Mucosa of gallbladder (tissue), 1 donor: ENCODE measurements around the gene F2. TPM values are rescaled to one million over a fixed set of nuclear protein-coding genes. Genes with fewer than 3 reads are reported as not detected.
"Not testable (repeated sequence)": the region's sequence is repeated elsewhere in the genome, so short reads cannot be mapped to it uniquely, and the experiment has no call there.

ENCODE experiments used
- DNase-seq: peaks from one replicate; pipeline ENCODE4 v3.0.0-alpha.2; 2020; ENCODE audit warnings: low spot score
- total RNA-seq: library from RNA; stranded (reverse); gene quantifications from one replicate; pipeline ENCODE4 v1.2.1, GENCODE V29; 2021
- donor health status: DM: no; HTN: no; CAD: no.

The F2 gene
- 21.4 TPM for total RNA-seq

- peak; percentile 53 for DNase-seq
Measured at GRCh38 chr11:46719048-46719542, at the start of gene F2. F2 (plus strand) TSS chr11:46719213; CDS start chr11:46719236, 23 bp downstream.

GRCh38 chr11:46669711-46670139 is 49.3 kb upstream of the F2 start:
- no peak for DNase-seq

GRCh38 chr11:46670521-46670920 is 48.5 kb upstream of the F2 start:
- not testable (repeated sequence) for DNase-seq

GRCh38 chr11:46671958-46672315 is 47.1 kb upstream of the F2 start:
- no peak for DNase-seq

- DNase-seq: no peak
Measured at GRCh38 chr11:46672381-46672839, 46.6 kb upstream of the F2 start.

- DNase-seq: no peak
Measured at GRCh38 chr11:46673713-46674462, 45.1 kb upstream of the F2 start.

- DNase-seq: no peak
Measured at GRCh38 chr11:46674463-46675287, 44.3 kb upstream of the F2 start.

- peak; percentile 65 for DNase-seq
Measured at GRCh38 chr11:46675288-46675851, 43.6 kb upstream of the F2 start.

GRCh38 chr11:46675949-46676348 is 43.1 kb upstream of the F2 start:
- no peak for DNase-seq

- no peak for DNase-seq
Measured at GRCh38 chr11:46676436-46677158, 42.4 kb upstream of the F2 start.

- no peak for DNase-seq
Measured at GRCh38 chr11:46677169-46677568, 41.8 kb upstream of the F2 start.

- DNase-seq: no peak
Measured at GRCh38 chr11:46677991-46678740, 40.8 kb upstream of the F2 start.

- no peak for DNase-seq
Measured at GRCh38 chr11:46678741-46679130, 40.3 kb upstream of the F2 start.

GRCh38 chr11:46679241-46680163 is 39.5 kb upstream of the F2 start:
- no peak for DNase-seq

GRCh38 chr11:46680164-46680760 is 38.8 kb upstream of the F2 start:
- no peak for DNase-seq

GRCh38 chr11:46680815-46681214 is 38.2 kb upstream of the F2 start:
- DNase-seq: no peak

- no peak for DNase-seq
Measured at GRCh38 chr11:46681814-46682213, 37.2 kb upstream of the F2 start.

- DNase-seq: no peak
Measured at GRCh38 chr11:46682773-46683752, 36.0 kb upstream of the F2 start.
